Measurements from ENCODE around the gene AATF.

DNA sequence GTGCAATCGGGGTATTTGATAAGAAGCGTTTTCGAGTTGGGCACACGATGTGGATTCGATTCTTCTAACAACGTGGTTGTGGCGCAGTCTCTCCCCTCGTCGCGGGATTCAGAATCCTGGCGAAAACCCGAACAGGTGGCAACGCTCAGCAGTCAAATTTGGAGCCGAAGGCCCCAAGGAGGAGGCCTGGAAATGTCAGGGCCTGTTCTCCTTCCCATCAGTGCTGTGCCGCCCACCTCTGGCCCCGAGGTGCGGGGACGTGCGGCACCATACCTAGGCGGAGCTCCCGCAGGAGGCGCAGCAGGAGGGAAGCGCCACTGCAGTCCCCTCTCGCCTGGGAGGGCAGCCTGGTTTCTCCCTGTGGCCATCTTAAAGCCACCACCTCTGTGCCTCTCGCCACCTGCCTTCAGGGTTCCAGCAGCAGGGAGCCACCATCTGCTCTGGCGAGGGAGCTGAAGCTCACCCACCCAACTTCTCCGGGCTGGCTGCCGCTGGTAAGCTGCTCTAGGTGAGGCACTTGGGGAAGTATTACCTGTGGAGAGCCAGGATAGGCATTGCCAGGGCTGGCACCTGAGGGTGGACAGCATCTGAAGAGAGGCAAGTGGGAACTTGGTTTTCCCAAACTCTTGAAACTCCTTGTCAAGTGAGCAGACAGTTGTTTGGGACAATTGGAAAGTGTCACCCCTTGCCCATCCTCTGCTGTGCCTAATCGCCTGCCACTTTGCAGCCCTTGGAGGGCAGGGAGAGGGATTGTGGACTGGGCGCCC is 2.6 kb upstream of the AATF start:
- TF ChIP-seq, protein P1, sequence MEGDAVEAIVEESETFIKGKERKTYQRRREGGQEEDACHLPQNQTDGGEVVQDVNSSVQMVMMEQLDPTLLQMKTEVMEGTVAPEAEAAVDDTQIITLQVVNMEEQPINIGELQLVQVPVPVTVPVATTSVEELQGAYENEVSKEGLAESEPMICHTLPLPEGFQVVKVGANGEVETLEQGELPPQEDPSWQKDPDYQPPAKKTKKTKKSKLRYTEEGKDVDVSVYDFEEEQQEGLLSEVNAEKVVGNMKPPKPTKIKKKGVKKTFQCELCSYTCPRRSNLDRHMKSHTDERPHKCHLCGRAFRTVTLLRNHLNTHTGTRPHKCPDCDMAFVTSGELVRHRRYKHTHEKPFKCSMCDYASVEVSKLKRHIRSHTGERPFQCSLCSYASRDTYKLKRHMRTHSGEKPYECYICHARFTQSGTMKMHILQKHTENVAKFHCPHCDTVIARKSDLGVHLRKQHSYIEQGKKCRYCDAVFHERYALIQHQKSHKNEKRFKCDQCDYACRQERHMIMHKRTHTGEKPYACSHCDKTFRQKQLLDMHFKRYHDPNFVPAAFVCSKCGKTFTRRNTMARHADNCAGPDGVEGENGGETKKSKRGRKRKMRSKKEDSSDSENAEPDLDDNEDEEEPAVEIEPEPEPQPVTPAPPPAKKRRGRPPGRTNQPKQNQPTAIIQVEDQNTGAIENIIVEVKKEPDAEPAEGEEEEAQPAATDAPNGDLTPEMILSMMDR (IDR thresholded peaks at IDR 0.05): no peak
- TF ChIP-seq EP300 (IDR thresholded peaks at IDR 0.05): no peak

Data from tibial nerve (tissue), 4 donors.